HepG2 (cell line): ENCODE measurements around the gene COA3. TPM values are rescaled to one million over a fixed set of nuclear protein-coding genes. Genes with fewer than 3 reads are reported as not detected.
A peak's percentile ranks its signal among the peaks of the same experiment; 100 is the strongest.

Experiments
- GATA4 ChIP-seq: sonication (generic); IDR thresholded peaks from 2 replicates; pipeline ENCODE4 v1.6.1; 2016; ENCODE audit warnings: antibody characterized with exemption, low read depth, borderline replicate concordance
- POLR2A ChIP-seq, 2 experiments: IDR thresholded peaks; 2 replicates each; pipeline ENCODE4 v1.6.1; 2011; ENCODE audit warnings: low read depth in 2 of 2, low read length in 2 of 2, mild to moderate bottlenecking in 1 of 2, moderate library complexity in 1 of 2; ENCODE audit not compliant: insufficient read depth in 1 of 2
- SRSF1 ChIP-seq: fragments of 200-400 bp; formaldehyde crosslinking; optimal IDR thresholded peaks from 2 replicates; pipeline ENCODE3; 2017; ENCODE audit warnings: mild to moderate bottlenecking, low read depth, low read length, moderate library complexity
- STAG1 ChIP-seq: sonication (generic); formaldehyde crosslinking; IDR thresholded peaks from 2 replicates; pipeline ENCODE4 v1.4.0; 2020; ENCODE audit warnings: missing genetic modification reagents
- ZBTB8A ChIP-seq: sonication (generic); formaldehyde crosslinking; IDR thresholded peaks from 2 replicates; pipeline ENCODE4 v1.4.0; 2020; ENCODE audit warnings: mild to moderate bottlenecking, low read depth, missing genetic modification reagents, borderline replicate concordance
- ZEB1 ChIP-seq: IDR thresholded peaks from 2 replicates; pipeline ENCODE4 v1.6.1; 2012; ENCODE audit warnings: mild to moderate bottlenecking, low read depth, inconsistent platforms; ENCODE audit not compliant: insufficient replicate concordance
- ZFAT ChIP-seq: sonication (generic); formaldehyde crosslinking; conservative IDR thresholded peaks from 2 replicates; pipeline ENCODE4 v1.8.1; 2023; ENCODE audit warnings: missing genetic modification reagents, inconsistent platforms
- ZNF101 ChIP-seq: sonication (generic); formaldehyde crosslinking; IDR thresholded peaks from 2 replicates; pipeline ENCODE4 v1.4.0; 2020; ENCODE audit warnings: mild to moderate bottlenecking, low read depth, missing genetic modification reagents, borderline replicate concordance
- ZNF329 ChIP-seq: sonication (generic); formaldehyde crosslinking; IDR thresholded peaks from 2 replicates; pipeline ENCODE4 v1.9.0; 2021; ENCODE audit warnings: low read depth, mild to moderate bottlenecking, missing genetic modification reagents
- ZNF841 ChIP-seq: sonication (generic); formaldehyde crosslinking; IDR thresholded peaks from 2 replicates; pipeline ENCODE4 v1.8.1; 2023; ENCODE audit warnings: missing genetic modification reagents, borderline replicate concordance
- polyA plus RNA-seq, 8 experiments: library from polyadenylated mRNA; depleted of rRNA in 3 of 8; stranded (reverse) in 7 of 8; unstranded in 1 of 8; fragments of >200 nt; fragmentation: Illumina TruSeq in 4 of 8; extraction: Trizol in 4 of 8; gene quantifications; 2 replicates each; pipeline versions ENCODE4 v1.2.1 to v1.2.3, GENCODE V29; 2011 to 2016; ENCODE audit warnings: low read depth in 4 of 8, missing spikeins in 1 of 8, mixed read lengths in 1 of 8; ENCODE audit not compliant: insufficient read depth in 1 of 8
- total RNA-seq, 5 experiments: library from RNA; depleted of rRNA; stranded (reverse); fragments of >200 nt; fragmentation: Illumina TruSeq; extraction: Trizol; gene quantifications; 2 replicates each; pipeline ENCODE4 v1.2.3, GENCODE V29; 2016; ENCODE audit warnings: low read depth in 1 of 5
- TF ChIP-seq, protein P1 (sequence below): sonication (generic); formaldehyde crosslinking; conservative IDR thresholded peaks from 2 replicates; pipeline ENCODE4 v1.4.0; 2020; ENCODE audit warnings: mild to moderate bottlenecking, missing genetic modification reagents, moderate library complexity
- TF ChIP-seq, protein P2 (sequence below), 2 experiments: sonication (generic) in 1 of 2; formaldehyde crosslinking in 1 of 2; IDR thresholded peaks; 2 replicates each; pipeline versions ENCODE4 v1.6.1 to v1.9.0; 2014 to 2022; ENCODE audit warnings: antibody characterized with exemption in 1 of 2, borderline replicate concordance in 1 of 2, inconsistent platforms in 1 of 2, low read depth in 1 of 2, missing genetic modification reagents in 1 of 2
- TF ChIP-seq, protein P3 (sequence below): sonication (generic); formaldehyde crosslinking; IDR thresholded peaks from 2 replicates; pipeline ENCODE4 v1.4.0; 2020; ENCODE audit warnings: missing genetic modification reagents, mild to moderate bottlenecking, borderline replicate concordance
- TF ChIP-seq, protein P4 (sequence below): sonication (generic); formaldehyde crosslinking; IDR thresholded peaks from 2 replicates; pipeline ENCODE4 v1.4.0; 2020; ENCODE audit warnings: mild to moderate bottlenecking, missing genetic modification reagents

Gene COA3
- total and polyA plus RNA-seq, 2 of the 13 experiments (the other 11 are each of a cell fraction or from before 2014, with no cell fraction given), result 133 to 202 TPM

DNA sequence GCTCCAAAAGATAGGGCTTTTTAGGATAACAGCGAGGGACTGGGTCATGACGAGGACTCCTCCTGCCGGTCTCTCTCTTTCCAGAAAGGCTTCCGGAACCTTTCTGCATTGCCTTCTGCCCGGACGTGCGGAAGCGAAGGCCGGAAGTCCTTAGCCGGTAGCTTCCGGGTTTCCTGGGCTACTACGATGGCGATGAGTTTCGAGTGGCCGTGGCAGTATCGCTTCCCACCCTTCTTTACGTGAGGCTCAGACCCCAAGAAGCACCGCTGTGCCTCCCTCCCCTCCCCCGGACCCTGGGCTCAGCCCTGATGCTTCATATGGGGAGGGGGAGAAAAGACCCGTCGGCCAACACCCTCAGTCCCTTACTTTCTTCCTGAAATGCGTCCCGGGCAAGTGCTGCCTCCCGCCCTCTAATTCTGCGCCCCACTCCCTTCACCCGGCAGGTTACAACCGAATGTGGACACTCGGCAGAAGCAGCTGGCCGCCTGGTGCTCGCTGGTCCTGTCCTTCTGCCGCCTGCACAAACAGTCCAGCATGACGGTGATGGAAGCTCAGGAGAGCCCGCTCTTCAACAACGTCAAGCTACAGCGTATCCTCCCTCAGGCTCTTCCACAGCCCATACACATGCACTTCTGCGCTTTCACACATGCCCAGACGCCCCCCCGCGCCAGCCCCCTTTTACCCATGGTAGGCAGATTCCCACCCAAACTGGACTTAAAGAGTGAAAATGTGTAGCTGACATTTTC, 25.0 kb downstream of the COA3 start, which contains the start of gene VPS25 (continued):
- TF ChIP-seq, protein P1, sequence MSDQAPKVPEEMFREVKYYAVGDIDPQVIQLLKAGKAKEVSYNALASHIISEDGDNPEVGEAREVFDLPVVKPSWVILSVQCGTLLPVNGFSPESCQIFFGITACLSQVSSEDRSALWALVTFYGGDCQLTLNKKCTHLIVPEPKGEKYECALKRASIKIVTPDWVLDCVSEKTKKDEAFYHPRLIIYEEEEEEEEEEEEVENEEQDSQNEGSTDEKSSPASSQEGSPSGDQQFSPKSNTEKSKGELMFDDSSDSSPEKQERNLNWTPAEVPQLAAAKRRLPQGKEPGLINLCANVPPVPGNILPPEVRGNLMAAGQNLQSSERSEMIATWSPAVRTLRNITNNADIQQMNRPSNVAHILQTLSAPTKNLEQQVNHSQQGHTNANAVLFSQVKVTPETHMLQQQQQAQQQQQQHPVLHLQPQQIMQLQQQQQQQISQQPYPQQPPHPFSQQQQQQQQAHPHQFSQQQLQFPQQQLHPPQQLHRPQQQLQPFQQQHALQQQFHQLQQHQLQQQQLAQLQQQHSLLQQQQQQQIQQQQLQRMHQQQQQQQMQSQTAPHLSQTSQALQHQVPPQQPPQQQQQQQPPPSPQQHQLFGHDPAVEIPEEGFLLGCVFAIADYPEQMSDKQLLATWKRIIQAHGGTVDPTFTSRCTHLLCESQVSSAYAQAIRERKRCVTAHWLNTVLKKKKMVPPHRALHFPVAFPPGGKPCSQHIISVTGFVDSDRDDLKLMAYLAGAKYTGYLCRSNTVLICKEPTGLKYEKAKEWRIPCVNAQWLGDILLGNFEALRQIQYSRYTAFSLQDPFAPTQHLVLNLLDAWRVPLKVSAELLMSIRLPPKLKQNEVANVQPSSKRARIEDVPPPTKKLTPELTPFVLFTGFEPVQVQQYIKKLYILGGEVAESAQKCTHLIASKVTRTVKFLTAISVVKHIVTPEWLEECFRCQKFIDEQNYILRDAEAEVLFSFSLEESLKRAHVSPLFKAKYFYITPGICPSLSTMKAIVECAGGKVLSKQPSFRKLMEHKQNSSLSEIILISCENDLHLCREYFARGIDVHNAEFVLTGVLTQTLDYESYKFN (CRISPR knock-in tag), result peak; percentile 51
- TF ChIP-seq ZNF329 (CRISPR knock-in tag) (no peak), STAG1 (CRISPR knock-in tag) (peak; percentile 9), SRSF1 (peak; percentile 96), ZNF101 (CRISPR knock-in tag) (0 out of 2 replicates have a peak, but pooled peaks have one; percentile 50), GATA4 (peak; percentile 84; the same call in 1 of the 2 replicates), POLR2A (IDR thresholded peaks at IDR 0.05; ENCODE audit: insufficient read depth in 1 of 2, low read depth in 2 of 2, low read length in 2 of 2) (peak; percentile 95 to 96), ZBTB8A (CRISPR knock-in tag) (no peak), ZEB1 (peak; percentile 80), ZNF841 (CRISPR knock-in tag) (no peak), ZFAT (CRISPR knock-in tag) (no peak)
- TF ChIP-seq, protein P2, sequence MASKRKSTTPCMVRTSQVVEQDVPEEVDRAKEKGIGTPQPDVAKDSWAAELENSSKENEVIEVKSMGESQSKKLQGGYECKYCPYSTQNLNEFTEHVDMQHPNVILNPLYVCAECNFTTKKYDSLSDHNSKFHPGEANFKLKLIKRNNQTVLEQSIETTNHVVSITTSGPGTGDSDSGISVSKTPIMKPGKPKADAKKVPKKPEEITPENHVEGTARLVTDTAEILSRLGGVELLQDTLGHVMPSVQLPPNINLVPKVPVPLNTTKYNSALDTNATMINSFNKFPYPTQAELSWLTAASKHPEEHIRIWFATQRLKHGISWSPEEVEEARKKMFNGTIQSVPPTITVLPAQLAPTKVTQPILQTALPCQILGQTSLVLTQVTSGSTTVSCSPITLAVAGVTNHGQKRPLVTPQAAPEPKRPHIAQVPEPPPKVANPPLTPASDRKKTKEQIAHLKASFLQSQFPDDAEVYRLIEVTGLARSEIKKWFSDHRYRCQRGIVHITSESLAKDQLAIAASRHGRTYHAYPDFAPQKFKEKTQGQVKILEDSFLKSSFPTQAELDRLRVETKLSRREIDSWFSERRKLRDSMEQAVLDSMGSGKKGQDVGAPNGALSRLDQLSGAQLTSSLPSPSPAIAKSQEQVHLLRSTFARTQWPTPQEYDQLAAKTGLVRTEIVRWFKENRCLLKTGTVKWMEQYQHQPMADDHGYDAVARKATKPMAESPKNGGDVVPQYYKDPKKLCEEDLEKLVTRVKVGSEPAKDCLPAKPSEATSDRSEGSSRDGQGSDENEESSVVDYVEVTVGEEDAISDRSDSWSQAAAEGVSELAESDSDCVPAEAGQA (IDR thresholded peaks at IDR 0.05; ENCODE audit: low read depth), result peak; percentile 83
- TF ChIP-seq, protein P2 (CRISPR knock-in tag; IDR thresholded peaks at IDR 0.05; ENCODE audit: borderline replicate concordance), result peak; percentile 65; the same call in 1 of the 2 replicates
- TF ChIP-seq, protein P3, sequence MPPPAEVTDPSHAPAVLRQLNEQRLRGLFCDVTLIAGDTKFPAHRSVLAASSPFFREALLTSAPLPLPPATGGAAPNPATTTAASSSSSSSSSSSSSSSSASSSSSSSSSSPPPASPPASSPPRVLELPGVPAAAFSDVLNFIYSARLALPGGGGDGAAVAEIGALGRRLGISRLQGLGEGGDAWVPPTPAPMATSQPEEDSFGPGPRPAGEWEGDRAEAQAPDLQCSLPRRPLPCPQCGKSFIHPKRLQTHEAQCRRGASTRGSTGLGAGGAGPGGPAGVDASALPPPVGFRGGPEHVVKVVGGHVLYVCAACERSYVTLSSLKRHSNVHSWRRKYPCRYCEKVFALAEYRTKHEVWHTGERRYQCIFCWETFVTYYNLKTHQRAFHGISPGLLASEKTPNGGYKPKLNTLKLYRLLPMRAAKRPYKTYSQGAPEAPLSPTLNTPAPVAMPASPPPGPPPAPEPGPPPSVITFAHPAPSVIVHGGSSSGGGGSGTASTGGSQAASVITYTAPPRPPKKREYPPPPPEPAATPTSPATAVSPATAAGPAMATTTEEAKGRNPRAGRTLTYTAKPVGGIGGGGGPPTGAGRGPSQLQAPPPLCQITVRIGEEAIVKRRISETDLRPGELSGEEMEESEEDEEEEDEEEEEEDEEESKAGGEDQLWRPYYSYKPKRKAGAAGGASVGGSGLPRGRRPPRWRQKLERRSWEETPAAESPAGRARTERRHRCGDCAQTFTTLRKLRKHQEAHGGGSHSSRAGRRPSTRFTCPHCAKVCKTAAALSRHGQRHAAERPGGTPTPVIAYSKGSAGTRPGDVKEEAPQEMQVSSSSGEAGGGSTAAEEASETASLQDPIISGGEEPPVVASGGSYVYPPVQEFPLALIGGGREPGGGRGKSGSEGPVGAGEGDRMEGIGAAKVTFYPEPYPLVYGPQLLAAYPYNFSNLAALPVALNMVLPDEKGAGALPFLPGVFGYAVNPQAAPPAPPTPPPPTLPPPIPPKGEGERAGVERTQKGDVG (CRISPR knock-in tag), result peak; percentile 73; the same call in 1 of the 2 replicates
- TF ChIP-seq, protein P4, sequence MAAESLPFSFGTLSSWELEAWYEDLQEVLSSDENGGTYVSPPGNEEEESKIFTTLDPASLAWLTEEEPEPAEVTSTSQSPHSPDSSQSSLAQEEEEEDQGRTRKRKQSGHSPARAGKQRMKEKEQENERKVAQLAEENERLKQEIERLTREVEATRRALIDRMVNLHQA (CRISPR knock-in tag), result no peak
